Glutamatergic neuron (in vitro differentiated cells): Measurements from ENCODE around the gene CCDC192. TPM values are rescaled to one million over a fixed set of nuclear protein-coding genes. Genes with fewer than 3 reads are reported as not detected.

Experiments
- DNase-seq: peaks from one replicate; pipeline ENCODE4 v3.0.0; 2022
- H3K27ac Mint-ChIP-seq: one replicate; pipeline ENCODE4 v1.8.0; 2020; ENCODE audit warnings: mild to moderate bottlenecking, mixed read lengths, inconsistent platforms; ENCODE audit not compliant: unreplicated experiment
- H3K27me3 Mint-ChIP-seq: one replicate; pipeline ENCODE4 v1.8.0; 2020; ENCODE audit warnings: mild to moderate bottlenecking, moderate library complexity, mixed read lengths, inconsistent platforms; ENCODE audit not compliant: unreplicated experiment
- H3K36me3 Mint-ChIP-seq: one replicate; pipeline ENCODE4 v1.8.0; 2020; ENCODE audit warnings: mild to moderate bottlenecking, mixed read lengths, inconsistent platforms; ENCODE audit not compliant: unreplicated experiment
- H3K4me1 Mint-ChIP-seq: one replicate; pipeline ENCODE4 v1.8.0; 2020; ENCODE audit warnings: mild to moderate bottlenecking, low read depth, mixed read lengths, inconsistent platforms; ENCODE audit not compliant: unreplicated experiment
- H3K4me3 Mint-ChIP-seq: one replicate; pipeline ENCODE4 v1.8.0; 2020; ENCODE audit warnings: mild to moderate bottlenecking, mixed read lengths, inconsistent platforms; ENCODE audit not compliant: unreplicated experiment
- H3K9me3 Mint-ChIP-seq: one replicate; pipeline ENCODE4 v1.8.0; 2020; ENCODE audit warnings: mild to moderate bottlenecking, moderate library complexity, mixed read lengths, inconsistent platforms; ENCODE audit not compliant: unreplicated experiment
- total RNA-seq: library from RNA; stranded (reverse); fragmentation: NEBNext Ultra II Directional; extraction: Animal tissue kit (Norgen Biotek cat#: 25700); gene quantifications from one replicate; pipeline ENCODE4 v1.2.1, GENCODE V29; 2021; ENCODE audit not compliant: unreplicated experiment
- TF ChIP-seq, protein P1 (sequence below): fragments of 200-600 bp; sonication (generic); IDR thresholded peaks from one replicate; pipeline ENCODE4 v1.5.0; 2021; ENCODE audit not compliant: partially characterized antibody, unreplicated experiment

Gene CCDC192
- total RNA-seq, 1 donor from 2014 or later, result not detected

DNA sequence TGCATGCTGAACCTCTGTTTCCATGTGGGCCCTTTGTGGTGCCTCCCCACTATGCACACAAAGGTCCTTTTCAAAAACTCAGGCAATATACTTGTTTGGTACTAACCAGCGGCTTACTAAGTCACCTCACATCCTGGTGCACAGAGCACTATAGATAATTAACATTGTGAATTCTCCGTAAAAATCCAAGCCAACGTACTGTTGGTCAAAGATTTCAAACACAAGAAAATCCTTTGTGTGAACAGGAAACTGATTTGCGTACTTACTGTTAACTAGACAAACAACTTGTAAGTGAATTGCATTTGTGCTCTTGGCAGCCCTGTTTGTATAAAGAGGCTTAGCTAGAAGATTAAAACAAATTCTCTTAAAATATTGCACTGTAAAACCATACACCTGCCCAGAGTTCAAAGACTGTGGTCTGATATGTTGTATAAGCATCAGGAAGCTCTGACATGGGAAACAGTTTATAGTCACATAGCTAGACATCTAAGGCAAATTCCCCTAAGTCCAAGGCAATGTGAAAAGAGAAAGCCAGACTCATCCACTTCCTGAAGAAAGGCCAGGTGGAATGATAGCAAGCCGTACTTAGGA is 255.3 kb downstream of the CCDC192 start:
- H3K27ac Mint-ChIP-seq, result peak overlapping the region; percentile 81
- H3K9me3 Mint-ChIP-seq, result peaks cover 12% of the 10 kb centered on the region
- peaks cover 19% of the 10 kb centered on the region for H3K4me1 Mint-ChIP-seq
- peak overlapping the region; percentile 72 for H3K4me3 Mint-ChIP-seq
- TF ChIP-seq, protein P1, sequence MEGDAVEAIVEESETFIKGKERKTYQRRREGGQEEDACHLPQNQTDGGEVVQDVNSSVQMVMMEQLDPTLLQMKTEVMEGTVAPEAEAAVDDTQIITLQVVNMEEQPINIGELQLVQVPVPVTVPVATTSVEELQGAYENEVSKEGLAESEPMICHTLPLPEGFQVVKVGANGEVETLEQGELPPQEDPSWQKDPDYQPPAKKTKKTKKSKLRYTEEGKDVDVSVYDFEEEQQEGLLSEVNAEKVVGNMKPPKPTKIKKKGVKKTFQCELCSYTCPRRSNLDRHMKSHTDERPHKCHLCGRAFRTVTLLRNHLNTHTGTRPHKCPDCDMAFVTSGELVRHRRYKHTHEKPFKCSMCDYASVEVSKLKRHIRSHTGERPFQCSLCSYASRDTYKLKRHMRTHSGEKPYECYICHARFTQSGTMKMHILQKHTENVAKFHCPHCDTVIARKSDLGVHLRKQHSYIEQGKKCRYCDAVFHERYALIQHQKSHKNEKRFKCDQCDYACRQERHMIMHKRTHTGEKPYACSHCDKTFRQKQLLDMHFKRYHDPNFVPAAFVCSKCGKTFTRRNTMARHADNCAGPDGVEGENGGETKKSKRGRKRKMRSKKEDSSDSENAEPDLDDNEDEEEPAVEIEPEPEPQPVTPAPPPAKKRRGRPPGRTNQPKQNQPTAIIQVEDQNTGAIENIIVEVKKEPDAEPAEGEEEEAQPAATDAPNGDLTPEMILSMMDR, result no peak
- no peak for DNase-seq
- peaks cover 9% of the 10 kb centered on the region for H3K27me3 Mint-ChIP-seq
- peaks cover 10% of the 10 kb centered on the region for H3K36me3 Mint-ChIP-seq

- H3K27me3 Mint-ChIP-seq, result peaks cover 9% of the 10 kb centered on the region
- no peak overlapping the region for H3K27ac Mint-ChIP-seq
- no peak for DNase-seq
- no peak overlapping the region for H3K4me3 Mint-ChIP-seq
- TF ChIP-seq, protein P1, result no peak
- H3K36me3 Mint-ChIP-seq, result peaks cover 10% of the 10 kb centered on the region
- peaks cover 19% of the 10 kb centered on the region for H3K4me1 Mint-ChIP-seq
- peaks cover 10% of the 10 kb centered on the region for H3K9me3 Mint-ChIP-seq
Measured at GRCh38 chr5:127959152-127959764, 256.1 kb downstream of the CCDC192 start.

DNA sequence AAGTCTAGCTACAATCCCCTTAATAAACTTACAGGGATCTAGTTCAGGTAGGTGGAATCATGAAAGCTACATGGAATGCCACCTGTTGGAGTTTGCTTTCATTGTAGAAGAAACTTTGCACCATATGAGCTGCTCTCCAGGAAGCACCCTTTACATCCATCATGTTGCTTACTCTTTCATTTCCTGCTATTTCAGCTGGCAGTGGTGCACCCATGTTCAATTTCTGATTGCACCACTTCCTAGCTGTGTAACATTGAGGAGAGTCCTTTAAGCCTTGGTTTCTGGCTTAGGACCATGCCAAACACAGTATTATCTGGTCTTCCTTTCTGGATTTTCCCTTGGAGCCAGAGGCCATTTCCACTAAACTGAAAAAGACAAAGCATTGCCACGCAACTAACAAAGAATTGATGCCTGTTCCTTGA is 257.1 kb downstream of the CCDC192 start:
- Mint-ChIP-seq H3K27ac (no peak overlapping the region), H3K36me3 (peaks cover 4% of the 10 kb centered on the region), H3K4me3 (no peak overlapping the region), H3K9me3 (peaks cover 10% of the 10 kb centered on the region), H3K27me3 (peaks cover 10% of the 10 kb centered on the region), H3K4me1 (peaks cover 19% of the 10 kb centered on the region)
- TF ChIP-seq, protein P1, result no peak
- no peak for DNase-seq

DNA sequence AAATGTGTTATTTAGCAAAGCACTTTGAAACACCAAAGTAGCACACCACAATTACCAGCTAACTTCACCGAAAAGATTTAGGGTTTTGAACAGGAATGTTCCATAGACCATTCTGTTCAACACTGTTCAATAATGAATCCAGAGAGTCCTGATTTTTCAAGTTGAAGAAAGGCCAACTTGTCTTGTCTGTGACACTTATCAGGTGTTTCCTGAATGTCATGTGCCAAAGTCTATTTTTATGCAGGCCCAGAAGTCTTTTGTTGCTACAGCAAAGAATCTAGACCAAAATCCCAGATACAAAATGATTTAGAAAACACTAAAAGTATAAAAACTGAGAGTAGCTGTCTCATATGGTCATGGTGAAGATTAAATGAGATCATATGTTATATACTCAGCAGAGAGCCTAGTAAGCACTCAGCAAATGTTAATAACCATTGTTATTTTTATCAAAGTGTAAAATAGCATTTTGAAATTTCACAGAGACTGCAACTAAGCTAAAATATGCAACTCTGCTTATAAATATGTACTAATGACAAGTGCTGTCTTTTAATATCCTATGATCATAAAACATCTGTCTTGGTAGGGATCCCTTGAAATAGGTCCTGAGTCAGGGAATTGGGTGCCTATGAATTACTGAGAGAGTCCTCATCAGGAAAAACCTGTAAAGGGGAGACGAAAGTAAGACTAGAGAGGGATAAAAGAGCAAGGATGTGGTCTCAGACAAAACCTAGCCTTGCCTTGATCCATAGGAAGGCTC is 258.0 kb downstream of the CCDC192 start:
- no peak for DNase-seq
- Mint-ChIP-seq H3K9me3 (peaks cover 14% of the 10 kb centered on the region), H3K4me3 (no peak overlapping the region), H3K27me3 (peaks cover 10% of the 10 kb centered on the region), H3K27ac (no peak overlapping the region), H3K36me3 (no peaks in the 10 kb centered on the region), H3K4me1 (peaks cover 19% of the 10 kb centered on the region)
- TF ChIP-seq, protein P1, result no peak

GRCh38 chr5:127961763-127962145 is 258.6 kb downstream of the CCDC192 start:
- Mint-ChIP-seq H3K4me1 (peaks cover 16% of the 10 kb centered on the region), H3K27ac (no peak overlapping the region)
- TF ChIP-seq, protein P1, result no peak

More at GRCh38 chr5:127961763-127962145, 258.6 kb downstream of the CCDC192 start:
- no peaks in the 10 kb centered on the region for H3K36me3 Mint-ChIP-seq
- no peak overlapping the region for H3K4me3 Mint-ChIP-seq
- H3K27me3 Mint-ChIP-seq, result peaks cover 8% of the 10 kb centered on the region
- peaks cover 15% of the 10 kb centered on the region for H3K9me3 Mint-ChIP-seq
- no peak for DNase-seq
